PFSK-1 (cell line): Measurements from ENCODE around the gene MRPL47.
A peak's percentile ranks its signal among the peaks of the same experiment; 100 is the strongest.

Source experiments
- POLR2AphosphoS5 ChIP-seq: IDR thresholded peaks from 2 replicates; pipeline ENCODE4 v1.6.1; 2012; ENCODE audit warnings: low read depth, mild to moderate bottlenecking, control low read depth, low read length, moderate library complexity
- SIN3A ChIP-seq: IDR thresholded peaks from 2 replicates; pipeline ENCODE4 v1.6.1; 2012; ENCODE audit warnings: mild to moderate bottlenecking, low read length, moderate library complexity, borderline replicate concordance; ENCODE audit not compliant: insufficient read depth

GRCh38 chr3:179562591-179563270 is 41.7 kb downstream of the MRPL47 start, which contains the start of gene ACTL6A:
- TF ChIP-seq POLR2AphosphoS5, result peak; percentile 82
- peak; percentile 84; the same call in 1 of the 2 replicates for TF ChIP-seq SIN3A
